K562 (cell line): ENCODE data around the gene MFAP2. TPM values are rescaled to one million over a fixed set of nuclear protein-coding genes. Genes with fewer than 3 reads are reported as not detected.

ENCODE experiments used
- ATAC-seq: fragments of 200-7000 bp; cut with Tn5 transposase; 3 replicates; pipeline ENCODE4 v1.9.1; 2020; ENCODE audit warnings: moderate library complexity
- BruUV-seq: library from RNA; stranded (reverse); fragments of 400-500 nt; replicated peaks from 2 replicates; lab custom pipeline; 2021; lab: Mats Ljungman, UMichigan
- CTCF ChIA-PET: fragments of 300-600 bp; formaldehyde crosslinking; extraction: SDS; loops from one replicate; lab custom pipeline; 2021; ENCODE audit warnings: low intra/inter-chr PET ratio; lab: Yijun Ruan, JAX
- POLR2A ChIA-PET: fragments of 300-600, 350-650 bp; sonication (Branson Sonifier 250); formaldehyde crosslinking; extraction: SDS; loops from one replicate; lab custom pipeline; 2021; ENCODE audit warnings: antibody characterized with exemption, inconsistent platforms; lab: Yijun Ruan, JAX
- DNase-seq, 4 experiments: peaks; one replicate each; pipeline versions ENCODE4 v3.0.0 to v3.0.0-alpha.2; 2011 to 2018; ENCODE audit warnings: low spot score in 3 of 4, mixed read lengths in 3 of 4; ENCODE audit errors: extremely low read depth in 1 of 4
- FAIRE-seq: peaks from 2 replicates; lab custom pipeline; 2011; peaks lifted over from hg19 to GRCh38; lab: Jason Lieb, UNC
- H2AFZ ChIP-seq: 2 replicates; pipeline ENCODE4 v1.6.0; 2011; ENCODE audit warnings: low read depth, low read length, control low read depth, inconsistent platforms
- H3K27ac ChIP-seq: fragments of 200-600 bp; 3 replicates; pipeline ENCODE4 v1.8.0; 2011; ENCODE audit warnings: low read depth, mild to moderate bottlenecking, control low read depth, inconsistent platforms, low read length, moderate library complexity, mixed read lengths; ENCODE audit errors: extremely low read depth
- H3K27me3 ChIP-seq, 2 experiments: fragments of 300-600 bp in 1 of 2; 2 replicates in 1 of 2; 3 replicates in 1 of 2; pipeline versions ENCODE4 v1.6.0 to v1.8.0; 2011; ENCODE audit warnings: inconsistent platforms in 2 of 2, low read length in 2 of 2, mild to moderate bottlenecking in 1 of 2, mixed read lengths in 1 of 2, moderate library complexity in 1 of 2; ENCODE audit not compliant: control insufficient read depth in 2 of 2, insufficient read depth in 2 of 2
- H3K36me3 ChIP-seq: fragments of 300-600 bp; 3 replicates; pipeline ENCODE4 v1.8.0; 2011; ENCODE audit warnings: mild to moderate bottlenecking, low read length, inconsistent platforms; ENCODE audit not compliant: control insufficient read depth, insufficient read depth
- H3K4me1 ChIP-seq, 2 experiments: fragments of 200-600 bp in 1 of 2; replicated peaks in 1 of 2; 2 replicates in 1 of 2; 3 replicates in 1 of 2; pipeline versions ENCODE4 v1.5.1 to v1.8.0; 2011; ENCODE audit warnings: inconsistent platforms in 2 of 2, low read length in 2 of 2, mild to moderate bottlenecking in 1 of 2, mixed read lengths in 1 of 2, moderate library complexity in 1 of 2; ENCODE audit not compliant: control insufficient read depth in 2 of 2, insufficient read depth in 2 of 2
- H3K4me2 ChIP-seq: 2 replicates; pipeline ENCODE4 v1.6.1; 2011; ENCODE audit warnings: low read length, control low read depth, inconsistent platforms, mixed read lengths; ENCODE audit not compliant: insufficient read depth
- H3K4me3 ChIP-seq: fragments of 200-600 bp; sonication (generic), shearing (Covaris generic); 2 replicates; pipeline ENCODE4 v1.5.1; 2016; ENCODE audit warnings: control low read depth, inconsistent platforms
- H3K79me2 ChIP-seq: fragments of 200-600 bp; 3 replicates; pipeline ENCODE4 v1.8.0; 2011; ENCODE audit warnings: low read length, inconsistent platforms; ENCODE audit not compliant: control insufficient read depth, insufficient read depth
- H3K9ac ChIP-seq, 2 experiments: 2 replicates each; pipeline versions ENCODE4 v1.6.0 to v1.6.1; 2011; ENCODE audit warnings: low read depth in 2 of 2, low read length in 2 of 2, control low read depth in 1 of 2, inconsistent platforms in 1 of 2, mild to moderate bottlenecking in 1 of 2, mixed read lengths in 1 of 2; ENCODE audit not compliant: insufficient read depth in 1 of 2
- H3K9me1 ChIP-seq: one replicate; pipeline ENCODE4 v1.6.0; 2011; ENCODE audit warnings: inconsistent platforms, mild to moderate bottlenecking, low read length, moderate library complexity; ENCODE audit not compliant: control insufficient read depth, insufficient read depth
- H3K9me3 ChIP-seq: replicated peaks from 2 replicates; pipeline ENCODE4 v1.5.1; 2011; ENCODE audit warnings: low read depth, low read length, inconsistent platforms; ENCODE audit not compliant: control insufficient read depth, insufficient read depth
- H4K20me1 ChIP-seq: replicated peaks from 2 replicates; pipeline ENCODE4 v1.6.1; 2011; ENCODE audit warnings: low read length, inconsistent platforms, mixed read lengths; ENCODE audit not compliant: control insufficient read depth, insufficient read depth
- BRD4 ChIP-seq: fragments of 200-600 bp; sonication (generic); IDR thresholded peaks from 2 replicates; pipeline ENCODE4 v1.6.1; 2017; ENCODE audit warnings: inconsistent platforms
- DLX4 ChIP-seq: fragments of 250-450 bp; sonication (Bioruptor Pico); IDR thresholded peaks from 2 replicates; pipeline ENCODE4 v1.6.1; 2021; ENCODE audit warnings: mild to moderate bottlenecking
- MECOM ChIP-seq: fragments of 250-450 bp; sonication (Bioruptor Pico); IDR thresholded peaks from 2 replicates; pipeline ENCODE4 v1.8.0; 2022; ENCODE audit warnings: inconsistent platforms
- MEIS2 ChIP-seq: fragments of 450-650 bp; IDR thresholded peaks from 2 replicates; pipeline ENCODE4 v1.6.1; 2014; ENCODE audit warnings: mild to moderate bottlenecking; ENCODE audit not compliant: partially characterized antibody
- U2AF2 ChIP-seq: fragments of 200-400 bp; formaldehyde crosslinking; optimal IDR thresholded peaks from 2 replicates; pipeline ENCODE3; 2017; ENCODE audit warnings: low read depth, mild to moderate bottlenecking, low read length
- ZNF217 ChIP-seq: sonication (generic); formaldehyde crosslinking; IDR thresholded peaks from 2 replicates; pipeline ENCODE4 v1.8.0; 2022; ENCODE audit warnings: mild to moderate bottlenecking, missing genetic modification reagents
- WGBS: fragments of 100-300 bp; shearing (Covaris generic); methylation state at CpG from one replicate; pipeline ENCODE4 v1.1.6; 2016; ENCODE audit warnings: low coverage, mixed read lengths; ENCODE audit not compliant: insufficient coverage; ENCODE audit errors: missing lambda C conversion rate; 5-methylcytosine and 5-hydroxymethylcytosine counted together
- in situ Hi-C: fragments of 300-500 bp; cut with MboI; formaldehyde crosslinking; loops from 4 replicates; pipeline ENCODE4 v1.15.0; 2018; ENCODE audit warnings: inconsistent platforms, mixed read lengths
- intact Hi-C: fragments of 100-400 bp; cut with micrococcal nuclease; formaldehyde crosslinking; loops from 2 replicates; pipeline ENCODE4 v1.14.2; 2022
- polyA plus RNA-seq, 8 experiments: library from polyadenylated mRNA; depleted of rRNA in 4 of 8; stranded (reverse) in 5 of 8; unstranded in 3 of 8; fragments of >200 nt; fragmentation: Nextera tagmentation in 2 of 8; fragmentation: Illumina TruSeq in 1 of 8; extraction: Ambion mirVana in 2 of 8; extraction: Trizol in 1 of 8; gene quantifications; 2 replicates each; pipeline versions ENCODE4 v1.2.1 to v1.2.3, GENCODE V29; 2011 to 2014; ENCODE audit warnings: inconsistent platforms in 1 of 8, missing spikeins in 1 of 8
- total RNA-seq, 7 experiments: library from RNA; depleted of rRNA in 6 of 7; stranded (reverse); fragments of >200 nt in 6 of 7; fragmentation: Illumina TruSeq in 2 of 7; extraction: Trizol in 2 of 7; gene quantifications; 2 replicates each; pipeline versions ENCODE4 v1.2.1 to v1.2.3, GENCODE V29; 2011 to 2021; ENCODE audit warnings: low replicate concordance in 1 of 7

The MFAP2 gene
- total and polyA plus RNA-seq, 9 of the 15 experiments (the other 6 are each of a cell fraction or from before 2014, with no cell fraction given), result not detected

DNA sequence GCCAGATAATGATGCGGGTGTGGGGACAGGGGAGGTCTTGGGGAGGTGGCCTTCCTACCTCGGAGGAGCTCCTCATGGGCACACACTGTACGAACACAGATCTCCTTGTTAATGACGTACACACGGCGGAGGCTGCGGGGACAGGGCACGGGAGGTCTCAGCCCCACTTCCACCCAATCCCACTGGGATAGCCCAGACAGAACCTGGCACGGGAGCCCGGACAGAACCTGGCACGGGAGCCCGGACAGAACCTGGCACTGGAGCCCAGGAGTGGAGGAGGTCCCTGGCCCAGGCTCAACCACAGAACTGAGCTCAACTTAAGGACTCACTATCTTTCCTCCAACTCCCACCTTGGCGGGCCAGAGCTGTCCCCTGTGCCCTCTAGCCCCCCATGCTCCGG is 5.2 kb downstream of the MFAP2 start:
- Histone ChIP-seq H3K4me3 (no peak overlapping the region), H3K9me3 (no peaks in the 10 kb centered on the region), H3K4me2 (no peak overlapping the region), H3K27me3 (peaks cover 17 to 35% of the 10 kb centered on the region in 2 experiments), H2AFZ (no peak overlapping the region), H3K9me1 (no peaks in the 10 kb centered on the region), H4K20me1 (peaks cover 23% of the 10 kb centered on the region), H3K4me1 (peaks cover 0 to 54% of the 10 kb centered on the region in 2 experiments; a peak in 2 of 5 replicates), H3K27ac (no peak overlapping the region), H3K9ac (peak overlapping the region in 1 of 2 experiments; percentile 73; a peak in 2 of 4 replicates), H3K79me2 (no peaks in the 10 kb centered on the region), H3K36me3 (no peaks in the 10 kb centered on the region)
- intact Hi-C loops (no loop called here), in situ Hi-C loops (no loop called here)
- no peak for FAIRE-seq
- no peak for DNase-seq
- BruUV-seq, result no TSS peak
- no peak for ATAC-seq
- ChIA-PET POLR2A (interaction anchor here (0.5 to 2.1 kb wide), 6 partner anchors 10 to 1723 kb away, joined by 3 to 8 read pairs (median 3); no protein-coding TSS in a partner anchor), CTCF (no interaction called here)
- 19% methylated on average over 14 of the region's 14 CpGs for WGBS
- TF ChIP-seq BRD4, result no peak
- TF ChIP-seq MEIS2, result no peak
- TF ChIP-seq ZNF217 (CRISPR knock-in tag), result no peak
- TF ChIP-seq DLX4 (CRISPR knock-in tag), result no peak
- no peak for TF ChIP-seq MECOM (CRISPR knock-in tag)
- no peak for TF ChIP-seq U2AF2
